H1 (cell line): ENCODE data around the gene ATP2C1. TPM values are rescaled to one million over a fixed set of nuclear protein-coding genes. Genes with fewer than 3 reads are reported as not detected.

ENCODE experiments used
- CBX5 ChIP-seq: fragments of 300-800, 300-1000 bp; sonication (generic); IDR thresholded peaks from 2 replicates; pipeline ENCODE4 v1.7.1; 2016; ENCODE audit warnings: antibody characterized with exemption, low read length, low read depth
- PHF8 ChIP-seq: fragments of 200-600 bp; sonication (generic); conservative IDR thresholded peaks from 2 replicates; pipeline ENCODE4 v1.7.1; 2012; ENCODE audit warnings: low read depth, mild to moderate bottlenecking, inconsistent platforms, low read length, moderate library complexity
- SIRT6 ChIP-seq: IDR thresholded peaks from one replicate; pipeline ENCODE4 v1.7.1; 2012; ENCODE audit warnings: low read length, inconsistent platforms
- TEAD4 ChIP-seq: IDR thresholded peaks from 2 replicates; pipeline ENCODE4 v1.6.1; 2012; ENCODE audit warnings: low read depth, low read length, inconsistent platforms, mixed read lengths
- polyA plus RNA-seq, 7 experiments: library from polyadenylated mRNA; depleted of rRNA in 3 of 7; stranded (reverse) in 5 of 7; unstranded in 2 of 7; fragments of >200 nt in 5 of 7; fragments of 200-250 nt in 2 of 7; gene quantifications; 1 replicate in 5 of 7; 2 replicates in 1 of 7; 4 replicates in 1 of 7; pipeline versions ENCODE4 v1.2.1 to v1.2.3, GENCODE V29; 2011 to 2013; ENCODE audit warnings: missing spikeins in 2 of 7, mixed read lengths in 2 of 7
- total RNA-seq: library from RNA; stranded (reverse); fragmentation: NEBNext Ultra II Directional; extraction: Animal tissue kit (Norgen Biotek cat#: 25700); gene quantifications from 2 replicates; pipeline ENCODE4 v1.2.1, GENCODE V29; 2021

The ATP2C1 gene
- total and polyA plus RNA-seq, 2 of the 8 experiments (the other 6 are each of a cell fraction or from before 2014, with no cell fraction given) = 50.7 to 68.5 TPM

DNA sequence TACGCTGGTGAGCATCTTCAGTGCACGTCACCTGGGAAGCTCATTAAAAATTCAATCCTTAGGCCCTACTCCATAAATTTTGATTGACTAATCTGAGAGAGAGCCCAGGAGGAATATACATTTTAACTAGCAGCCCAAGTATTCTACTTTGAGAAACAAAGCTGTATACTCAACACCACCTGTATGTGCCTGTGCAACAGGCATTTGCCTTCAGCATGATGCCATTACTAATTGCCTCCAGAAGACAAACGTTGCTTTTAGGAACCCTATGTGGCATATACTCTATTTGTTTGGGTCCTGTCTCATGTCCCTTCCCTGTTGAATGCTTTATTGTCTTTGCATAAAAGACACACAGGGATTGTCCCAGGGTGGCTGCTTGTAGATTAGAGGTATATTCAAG is 125.1 kb downstream of the ATP2C1 start (continued):
- TF ChIP-seq TEAD4 = no peak
- TF ChIP-seq SIRT6 = no peak
- no peak for TF ChIP-seq PHF8
- no peak for TF ChIP-seq CBX5
